RPMI8226 (cell line): ENCODE data around the gene DNER.
"Not testable (repeated sequence)": the region's sequence is repeated elsewhere in the genome, so short reads cannot be mapped to it uniquely, and the experiment has no call there.

Experiments
- DNase-seq: peaks from one replicate; pipeline ENCODE4 v3.0.0-alpha.2; 2015

The DNER gene

GRCh38 chr2:229373311-229373710, 341.0 kb downstream of the DNER start:
- DNase-seq: not testable (repeated sequence)

DNA sequence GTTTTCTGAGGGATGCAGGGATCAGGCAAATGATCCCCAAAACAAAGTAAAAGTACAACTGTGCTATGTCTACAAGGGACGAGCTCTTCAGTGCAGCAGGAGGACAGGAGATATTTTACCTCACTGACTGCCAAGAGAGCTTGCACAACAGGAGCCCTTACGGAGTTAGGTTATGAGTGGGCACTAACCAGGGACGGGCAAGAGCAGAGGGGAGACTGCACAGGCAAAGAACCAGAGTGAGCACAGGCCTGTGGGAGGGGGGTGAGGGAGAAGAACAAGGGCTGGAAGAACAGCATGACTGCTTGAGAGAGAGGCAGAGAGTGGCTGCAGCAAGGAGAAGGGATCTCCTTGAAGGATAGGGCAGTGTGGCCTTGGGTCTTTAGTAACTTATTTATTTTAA, 342.1 kb downstream of the DNER start:
- no peak for DNase-seq

GRCh38 chr2:229371086-229371485, 343.3 kb downstream of the DNER start:
- no peak for DNase-seq

- no peak for DNase-seq
Measured at GRCh38 chr2:229370509-229370908, 343.8 kb downstream of the DNER start.

DNA sequence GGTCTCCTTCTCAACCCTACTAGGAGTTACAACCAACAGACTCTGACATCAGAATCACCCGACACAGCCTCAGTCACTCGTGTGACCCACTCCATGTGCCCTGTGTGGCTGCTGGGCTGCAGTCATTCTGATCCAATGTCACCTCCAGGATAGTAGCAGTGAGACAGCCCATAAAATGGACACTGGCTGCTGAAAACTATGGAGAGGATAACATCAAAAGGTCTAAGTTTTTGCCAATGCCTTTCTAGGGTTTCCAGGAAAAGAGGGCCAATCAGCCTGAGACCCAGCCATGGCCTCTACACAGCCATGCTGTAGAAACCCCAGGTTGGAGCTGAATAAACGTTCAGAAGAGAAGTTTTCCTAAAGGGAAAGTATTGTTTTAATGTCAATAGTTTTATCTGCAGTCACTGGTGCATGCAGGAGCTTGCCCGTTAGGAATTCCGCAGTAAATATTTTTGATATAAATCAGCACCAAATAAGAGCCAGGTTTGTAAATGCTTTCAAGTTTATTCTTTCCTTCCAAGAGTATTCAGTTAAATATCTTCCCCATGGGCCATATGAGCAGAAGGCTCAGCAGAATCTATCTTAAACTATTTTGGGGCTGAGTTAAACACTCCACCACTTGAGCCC, 351.1 kb downstream of the DNER start:
- no peak for DNase-seq

- no peak for DNase-seq
Measured at GRCh38 chr2:229350883-229351282, 363.5 kb downstream of the DNER start.

GRCh38 chr2:229350117-229350805, 364.1 kb downstream of the DNER start:
- no peak for DNase-seq

- no peak for DNase-seq
Measured at GRCh38 chr2:229348128-229348527, 366.2 kb downstream of the DNER start.

GRCh38 chr2:229346816-229347540, 367.4 kb downstream of the DNER start:
- DNase-seq: no peak

- DNase-seq: no peak
Measured at GRCh38 chr2:229344955-229345354, 369.4 kb downstream of the DNER start.

GRCh38 chr2:229344151-229344551, 370.2 kb downstream of the DNER start:
- no peak for DNase-seq

DNA sequence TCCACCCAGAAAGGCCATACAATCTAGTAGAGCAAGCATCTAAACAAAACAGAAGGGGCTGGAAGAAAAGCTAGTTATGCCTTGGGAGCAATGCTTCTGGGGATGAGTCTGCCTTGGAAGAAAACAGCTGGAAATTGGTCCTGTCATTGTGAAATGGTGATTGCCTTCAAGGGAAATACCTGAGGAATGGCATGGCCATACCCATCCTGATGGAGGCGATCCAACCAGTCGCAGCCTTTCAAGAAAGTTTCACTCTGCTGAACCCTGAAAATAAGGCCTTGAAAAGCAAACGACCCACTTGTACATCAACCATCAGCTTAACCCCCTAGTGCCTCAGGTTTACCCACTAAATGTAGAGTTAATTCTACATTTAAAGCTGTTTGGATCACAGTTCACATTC, 370.7 kb downstream of the DNER start:
- DNase-seq: no peak

GRCh38 chr2:229342376-229342775, 372.0 kb downstream of the DNER start:
- DNase-seq: no peak

DNA sequence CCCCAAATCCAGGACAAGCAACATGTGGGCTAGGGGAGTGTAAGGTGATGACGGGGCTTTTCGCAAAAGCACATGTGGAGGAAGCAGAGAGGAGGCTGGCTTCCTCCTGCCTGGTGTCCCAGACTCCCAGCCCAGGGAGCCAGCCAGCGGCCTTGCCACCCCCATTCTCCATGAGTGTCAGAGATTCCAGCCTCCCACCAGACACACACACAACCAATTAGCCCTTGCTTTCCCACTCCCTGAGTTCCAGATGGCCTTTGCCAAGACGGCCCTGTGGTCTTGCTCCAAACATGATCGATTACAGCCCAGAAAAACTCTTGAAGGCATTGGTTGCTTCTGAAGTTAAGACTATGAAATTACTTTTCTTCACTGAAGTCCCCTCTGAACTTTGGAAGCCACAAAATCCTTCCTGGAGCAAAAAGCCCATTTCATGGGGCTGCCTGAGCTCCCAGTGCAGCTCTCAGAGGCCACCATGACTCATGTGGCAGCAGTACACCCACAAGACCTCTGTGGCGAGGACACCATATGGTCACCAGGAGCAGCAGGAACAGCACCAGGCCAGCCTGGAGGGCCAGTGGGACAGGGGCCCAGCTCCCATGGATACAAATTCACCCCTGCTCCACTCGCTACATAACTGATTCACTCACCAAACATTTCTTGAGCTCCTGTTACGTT, 374.1 kb downstream of the DNER start:
- DNase-seq: no peak

- DNase-seq: no peak
Measured at GRCh38 chr2:229339618-229340017, 374.7 kb downstream of the DNER start.

DNA sequence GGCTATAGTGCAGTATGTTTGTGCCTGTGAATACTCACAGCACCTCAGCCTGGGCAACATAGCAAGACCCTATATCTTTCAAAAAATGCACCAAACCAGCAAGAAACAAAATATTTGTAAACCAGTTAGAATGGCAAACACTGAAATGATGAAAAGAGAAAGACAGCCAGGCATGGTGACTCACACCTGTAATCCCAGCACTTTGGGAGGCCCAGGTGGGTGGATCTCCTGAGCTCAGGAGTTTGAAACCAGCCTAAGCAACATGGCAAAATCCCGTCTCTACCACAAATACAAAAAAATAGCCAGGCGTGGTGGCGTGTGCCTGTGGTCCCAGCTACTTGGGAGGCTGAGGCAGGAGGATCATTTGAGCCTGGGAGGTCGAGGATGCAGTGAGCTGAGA, 375.2 kb downstream of the DNER start:
- DNase-seq: not testable (repeated sequence)

DNA sequence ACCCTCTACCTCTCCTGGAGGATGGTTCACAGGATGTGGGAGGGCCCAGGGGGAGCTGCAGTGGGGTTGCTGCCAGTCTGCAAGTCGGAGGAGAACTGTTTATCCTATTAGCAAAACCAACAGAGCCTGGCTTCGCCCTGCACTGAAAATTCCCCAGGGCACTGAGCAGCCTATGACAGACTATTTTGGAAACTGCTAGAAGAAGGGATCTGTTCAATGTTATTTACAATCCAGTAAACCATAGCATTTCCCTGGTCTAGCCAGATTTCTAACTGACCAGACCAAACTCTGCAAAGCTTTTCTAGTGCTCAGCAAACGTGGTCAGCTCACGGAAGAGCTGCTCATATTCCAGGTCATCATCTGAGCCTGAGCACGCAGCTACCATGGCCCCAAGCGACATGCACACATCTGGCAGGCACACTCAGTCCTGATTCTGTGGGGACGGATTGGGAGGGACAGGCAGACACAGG, 378.4 kb downstream of the DNER start:
- DNase-seq: no peak

DNA sequence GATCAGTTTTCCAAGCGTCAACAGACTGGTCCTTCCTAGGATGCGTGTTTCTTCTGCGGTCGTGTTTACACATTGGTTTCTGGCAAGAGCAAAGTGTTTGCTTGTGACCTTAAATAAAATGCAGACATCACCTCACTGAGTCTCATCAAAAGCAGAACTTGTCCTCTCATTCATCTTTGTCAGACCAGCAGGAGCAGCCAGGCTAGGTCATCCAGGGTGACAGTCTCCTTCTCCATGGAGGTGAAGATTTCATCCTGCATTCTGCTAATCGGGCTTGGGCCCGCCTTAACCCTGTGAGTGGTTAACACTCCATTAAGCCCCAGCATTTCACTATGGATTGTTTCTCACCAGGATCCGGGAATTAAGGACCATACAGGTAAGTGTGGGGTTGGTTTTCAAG, 379.0 kb downstream of the DNER start:
- no peak for DNase-seq

- DNase-seq: peak; percentile 29
Measured at GRCh38 chr2:229330952-229331351, 383.4 kb downstream of the DNER start.

DNA sequence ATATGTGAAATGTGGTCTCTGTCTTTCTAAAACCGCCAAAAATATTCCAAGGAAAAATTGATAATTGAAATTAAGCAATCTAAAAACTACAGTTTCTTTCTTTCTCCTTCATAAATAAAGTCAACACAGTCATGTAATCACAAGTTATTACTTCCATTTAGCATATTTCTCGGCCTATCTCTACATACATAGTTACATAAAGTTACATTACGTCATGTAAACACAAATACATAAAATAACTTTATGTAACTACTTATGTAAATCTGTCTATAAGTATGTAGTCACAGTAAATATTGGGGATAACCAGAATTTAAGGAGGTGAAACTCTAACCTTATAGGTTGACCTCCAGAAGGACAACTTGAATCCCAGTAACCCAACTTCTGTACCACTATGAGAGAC, 394.8 kb downstream of the DNER start:
- DNase-seq: no peak

DNA sequence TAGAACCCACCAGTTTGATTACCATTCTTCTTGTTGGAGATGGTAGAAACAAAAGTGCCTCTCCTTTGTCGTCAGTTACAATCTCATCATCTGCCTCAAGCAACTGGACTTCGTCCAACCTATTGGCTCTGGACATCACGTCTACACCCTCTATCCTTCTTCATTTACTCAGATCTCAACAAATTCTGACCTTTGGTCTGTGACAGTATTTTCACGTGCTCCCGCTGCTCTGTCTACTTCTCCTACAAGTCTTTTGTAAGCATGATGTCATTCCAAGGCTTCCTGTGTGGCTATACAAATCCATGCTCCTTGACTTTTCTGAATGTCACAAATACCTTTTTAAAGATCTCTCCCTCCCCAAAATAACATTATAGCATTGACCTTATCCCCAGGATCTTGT, 400.2 kb downstream of the DNER start:
- DNase-seq: no peak

- no peak for DNase-seq
Measured at GRCh38 chr2:229313591-229313990, 400.8 kb downstream of the DNER start.
